ENCODE data around the gene NFIB. TPM values are rescaled to one million over a fixed set of nuclear protein-coding genes. Genes with fewer than 3 reads are reported as not detected.

NFIB gene
- total and polyA plus RNA-seq, 2 donors (not counting 1 experiment from before 2014, with no cell fraction given), result 29.3 to 36.3 TPM

DNA sequence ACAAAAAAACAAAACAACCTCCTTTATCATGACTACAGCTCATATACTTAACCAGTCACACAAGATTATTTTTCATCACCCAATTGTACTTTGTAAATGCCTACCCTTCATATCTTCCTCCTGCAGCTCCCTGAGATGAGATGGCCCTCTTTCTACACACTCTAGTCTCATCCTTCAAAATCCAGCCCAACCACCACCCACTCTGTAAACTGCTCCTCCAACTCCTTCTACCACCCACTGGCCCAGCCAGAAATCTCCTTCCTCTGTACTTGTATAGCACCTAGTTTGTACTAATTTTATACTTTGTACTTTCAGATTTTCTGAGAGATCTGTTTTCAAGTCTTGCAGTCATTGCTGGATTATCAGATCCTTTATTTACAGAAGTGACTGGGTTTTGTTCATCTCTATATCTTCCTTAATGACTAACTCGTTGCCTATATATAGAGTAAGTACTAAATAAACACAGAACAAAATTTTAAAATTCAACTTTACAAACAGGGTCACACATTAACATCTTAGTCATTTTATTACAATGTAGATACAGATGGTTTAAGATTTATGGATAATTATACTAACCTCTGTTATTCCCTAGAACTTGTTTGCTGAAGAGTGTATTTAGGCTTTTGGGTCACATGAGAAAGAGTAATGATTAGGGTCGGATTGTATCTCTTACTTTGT, 155.7 kb downstream of the NFIB start:
- H3K27me3 ChIP-seq (ENCODE audit: control insufficient read depth, insufficient read depth, low read length), result no peaks in the 10 kb centered on the region
- TF ChIP-seq EZH2 (IDR thresholded peaks at IDR 0.05; ENCODE audit: low read length, missing control alignments), result no peak
- no peaks in the 10 kb centered on the region for H3K9me3 ChIP-seq (ENCODE audit: control insufficient read depth, insufficient read depth, low read depth, low read length)
- no peak for DNase-seq (ENCODE audit: low read depth in 2 of 2)
- no peaks in the 10 kb centered on the region for H3K79me2 ChIP-seq (ENCODE audit: control insufficient read depth, insufficient read depth, low read length)
- H3K4me2 ChIP-seq (ENCODE audit: extremely low read depth, insufficient read depth, low read length), result no peak overlapping the region
- H3K4me3 ChIP-seq (replicated peaks in 1 of 4; ENCODE audit: control extremely low read depth in 1 of 4, insufficient read depth in 1 of 4, low read depth in 3 of 4, low read length in 4 of 4), result no peak overlapping the region
- H3K27ac ChIP-seq (ENCODE audit: insufficient read depth, low read length), result no peak overlapping the region
- H2AFZ ChIP-seq (ENCODE audit: low read length), result no peak overlapping the region
- H3K36me3 ChIP-seq (ENCODE audit: control insufficient read depth, insufficient read depth, low read length), result no peaks in the 10 kb centered on the region
- H4K20me1 ChIP-seq (ENCODE audit: control insufficient read depth, extremely low read depth, insufficient read depth, low read length), result no peaks in the 10 kb centered on the region
- no peak overlapping the region for H3K9ac ChIP-seq (ENCODE audit: insufficient read depth, low read length)
- peaks cover 2% of the 10 kb centered on the region for H3K4me1 ChIP-seq (ENCODE audit: control insufficient read depth, extremely low read depth, insufficient read depth, low read length)

- Histone ChIP-seq H3K27ac (ENCODE audit: insufficient read depth, low read length) (no peak overlapping the region), H3K4me1 (ENCODE audit: control insufficient read depth, extremely low read depth, insufficient read depth, low read length) (peaks cover 2% of the 10 kb centered on the region), H3K27me3 (ENCODE audit: control insufficient read depth, insufficient read depth, low read length) (no peaks in the 10 kb centered on the region), H3K9ac (ENCODE audit: insufficient read depth, low read length) (no peak overlapping the region), H2AFZ (ENCODE audit: low read length) (no peak overlapping the region), H3K36me3 (ENCODE audit: control insufficient read depth, insufficient read depth, low read length) (no peaks in the 10 kb centered on the region), H3K9me3 (ENCODE audit: control insufficient read depth, insufficient read depth, low read depth, low read length) (no peaks in the 10 kb centered on the region), H3K4me2 (ENCODE audit: extremely low read depth, insufficient read depth, low read length) (no peak overlapping the region), H3K4me3 (replicated peaks in 1 of 4; ENCODE audit: control extremely low read depth in 1 of 4, insufficient read depth in 1 of 4, low read depth in 3 of 4, low read length in 4 of 4) (no peak overlapping the region), H4K20me1 (ENCODE audit: control insufficient read depth, extremely low read depth, insufficient read depth, low read length) (no peaks in the 10 kb centered on the region), H3K79me2 (ENCODE audit: control insufficient read depth, insufficient read depth, low read length) (no peaks in the 10 kb centered on the region)
- no peak for TF ChIP-seq EZH2 (IDR thresholded peaks at IDR 0.05; ENCODE audit: low read length, missing control alignments)
- TF ChIP-seq, protein P1, sequence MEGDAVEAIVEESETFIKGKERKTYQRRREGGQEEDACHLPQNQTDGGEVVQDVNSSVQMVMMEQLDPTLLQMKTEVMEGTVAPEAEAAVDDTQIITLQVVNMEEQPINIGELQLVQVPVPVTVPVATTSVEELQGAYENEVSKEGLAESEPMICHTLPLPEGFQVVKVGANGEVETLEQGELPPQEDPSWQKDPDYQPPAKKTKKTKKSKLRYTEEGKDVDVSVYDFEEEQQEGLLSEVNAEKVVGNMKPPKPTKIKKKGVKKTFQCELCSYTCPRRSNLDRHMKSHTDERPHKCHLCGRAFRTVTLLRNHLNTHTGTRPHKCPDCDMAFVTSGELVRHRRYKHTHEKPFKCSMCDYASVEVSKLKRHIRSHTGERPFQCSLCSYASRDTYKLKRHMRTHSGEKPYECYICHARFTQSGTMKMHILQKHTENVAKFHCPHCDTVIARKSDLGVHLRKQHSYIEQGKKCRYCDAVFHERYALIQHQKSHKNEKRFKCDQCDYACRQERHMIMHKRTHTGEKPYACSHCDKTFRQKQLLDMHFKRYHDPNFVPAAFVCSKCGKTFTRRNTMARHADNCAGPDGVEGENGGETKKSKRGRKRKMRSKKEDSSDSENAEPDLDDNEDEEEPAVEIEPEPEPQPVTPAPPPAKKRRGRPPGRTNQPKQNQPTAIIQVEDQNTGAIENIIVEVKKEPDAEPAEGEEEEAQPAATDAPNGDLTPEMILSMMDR (conservative IDR thresholded peaks at IDR 0.05 in 1 of 2, IDR thresholded peaks at IDR 0.05 in 1 of 2; ENCODE audit: low read depth in 1 of 2, low read length in 2 of 2), result no peak
- no peak for DNase-seq (ENCODE audit: low read depth in 2 of 2)
These were observed 156.8 kb downstream of the NFIB start for GRCh38 chr9:14157191-14157590.

- no peaks in the 10 kb centered on the region for H3K79me2 ChIP-seq (ENCODE audit: control insufficient read depth, insufficient read depth, low read length)
- H3K4me1 ChIP-seq (ENCODE audit: control insufficient read depth, extremely low read depth, insufficient read depth, low read length), result peaks cover 2% of the 10 kb centered on the region
- H3K27ac ChIP-seq (ENCODE audit: insufficient read depth, low read length), result no peak overlapping the region
- no peaks in the 10 kb centered on the region for H4K20me1 ChIP-seq (ENCODE audit: control insufficient read depth, extremely low read depth, insufficient read depth, low read length)
- H2AFZ ChIP-seq (ENCODE audit: low read length), result no peak overlapping the region
- H3K4me2 ChIP-seq (ENCODE audit: extremely low read depth, insufficient read depth, low read length), result no peak overlapping the region
- H3K36me3 ChIP-seq (ENCODE audit: control insufficient read depth, insufficient read depth, low read length), result no peaks in the 10 kb centered on the region
- no peak overlapping the region for H3K4me3 ChIP-seq (replicated peaks in 1 of 4; ENCODE audit: control extremely low read depth in 1 of 4, insufficient read depth in 1 of 4, low read depth in 3 of 4, low read length in 4 of 4)
- no peaks in the 10 kb centered on the region for H3K27me3 ChIP-seq (ENCODE audit: control insufficient read depth, insufficient read depth, low read length)
- no peaks in the 10 kb centered on the region for H3K9me3 ChIP-seq (ENCODE audit: control insufficient read depth, insufficient read depth, low read depth, low read length)
- DNase-seq (ENCODE audit: low read depth in 2 of 2), result no peak
- no peak for TF ChIP-seq EZH2 (IDR thresholded peaks at IDR 0.05; ENCODE audit: low read length, missing control alignments)
- TF ChIP-seq, protein P1 (conservative IDR thresholded peaks at IDR 0.05 in 1 of 2, IDR thresholded peaks at IDR 0.05 in 1 of 2; ENCODE audit: low read depth in 1 of 2, low read length in 2 of 2), result no peak
- no peak overlapping the region for H3K9ac ChIP-seq (ENCODE audit: insufficient read depth, low read length)
These were observed 157.9 kb downstream of the NFIB start for GRCh38 chr9:14156046-14156445.
